GM12878 (cell line): ENCODE results near the gene TBC1D10A. TPM values are rescaled to one million over a fixed set of nuclear protein-coding genes. Genes with fewer than 3 reads are reported as not detected.

Source experiments
- ATAC-seq: fragments of 200-7000 bp; cut with Tn5 transposase; 3 replicates; pipeline ENCODE4 v1.9.1; 2020; ENCODE audit warnings: mild to moderate bottlenecking, moderate library complexity
- BruUV-seq: library from RNA; stranded (reverse); fragments of 400-500 nt; replicated peaks from 2 replicates; lab custom pipeline; 2021; lab: Mats Ljungman, UMichigan
- CTCF ChIA-PET: fragments of 300-600 bp; sonication (Branson Sonifier 250); formaldehyde crosslinking; extraction: SDS; loops from one replicate; lab custom pipeline; 2021; ENCODE audit warnings: inconsistent platforms; lab: Yijun Ruan, JAX
- POLR2A ChIA-PET: fragments of 350-600 bp; formaldehyde crosslinking; extraction: SDS; loops from one replicate; lab custom pipeline; 2021; ENCODE audit warnings: inconsistent platforms; lab: Charles Lee
- RAD21 ChIA-PET: fragments of 300-600 bp; sonication (Branson Sonifier 250); formaldehyde crosslinking; loops from one replicate; lab custom pipeline; 2023; ENCODE audit warnings: antibody characterized with exemption; ENCODE audit not compliant: unreplicated experiment; lab: Charles Lee
- SMC1A ChIA-PET: fragments of 300-600 bp; sonication (Branson Sonifier 250); formaldehyde crosslinking; loops from one replicate; lab custom pipeline; 2023; ENCODE audit not compliant: unreplicated experiment, uncharacterized antibody; lab: Charles Lee
- DNase-seq: peaks from one replicate; pipeline ENCODE4 v3.0.0-alpha.2; 2011; ENCODE audit warnings: low read depth, low spot score
- FAIRE-seq: peaks from 3 replicates; lab custom pipeline; 2011; peaks lifted over from hg19 to GRCh38; lab: Jason Lieb, UNC
- H2AFZ ChIP-seq: 2 replicates; pipeline ENCODE4 v1.6.0; 2011; ENCODE audit warnings: low read depth, low read length, control low read depth; ENCODE audit not compliant: control insufficient read depth
- H3K27ac ChIP-seq: 2 replicates; pipeline ENCODE4 v1.5.1; 2011; ENCODE audit warnings: control low read depth; ENCODE audit not compliant: control insufficient read depth, insufficient read depth
- H3K27me3 ChIP-seq, 2 experiments: replicated peaks in 1 of 2; 2 replicates each; pipeline versions ENCODE4 v1.6.0 to v1.6.1; 2011; ENCODE audit warnings: low read length in 1 of 2; ENCODE audit not compliant: control insufficient read depth in 2 of 2, insufficient read depth in 2 of 2
- H3K36me3 ChIP-seq, 2 experiments: 2 replicates each; pipeline ENCODE4 v1.5.1; 2011; ENCODE audit warnings: low read length in 1 of 2; ENCODE audit not compliant: control insufficient read depth in 2 of 2, insufficient read depth in 2 of 2
- H3K4me1 ChIP-seq: 2 replicates; pipeline ENCODE4 v1.6.1; 2011; ENCODE audit warnings: mild to moderate bottlenecking, low read length, moderate library complexity, mixed read lengths; ENCODE audit not compliant: control insufficient read depth, insufficient read depth
- H3K4me2 ChIP-seq: 2 replicates; pipeline ENCODE4 v1.6.0; 2011; ENCODE audit warnings: control low read depth; ENCODE audit not compliant: control insufficient read depth, insufficient read depth
- H3K4me3 ChIP-seq: fragments of 200-600 bp; sonication (generic); 2 replicates; pipeline ENCODE4 v1.5.1; 2016
- H3K79me2 ChIP-seq: 2 replicates; pipeline ENCODE4 v1.6.0; 2011; ENCODE audit warnings: low read length; ENCODE audit not compliant: control insufficient read depth, insufficient read depth
- H3K9ac ChIP-seq: 2 replicates; pipeline ENCODE4 v1.8.0; 2011; ENCODE audit warnings: low read length, control low read depth, mixed read lengths; ENCODE audit not compliant: control insufficient read depth, insufficient read depth
- H3K9me3 ChIP-seq: replicated peaks from 3 replicates; pipeline ENCODE4 v1.5.1; 2011; ENCODE audit warnings: mild to moderate bottlenecking, low read length; ENCODE audit not compliant: control insufficient read depth, insufficient read depth
- H4K20me1 ChIP-seq: 2 replicates; pipeline ENCODE4 v1.6.0; 2011; ENCODE audit not compliant: control insufficient read depth, insufficient read depth
- EZH2 ChIP-seq: IDR thresholded peaks from 2 replicates; pipeline ENCODE4 v1.6.1; 2012; ENCODE audit warnings: low read depth, mild to moderate bottlenecking, control low read depth, inconsistent platforms, low read length, borderline replicate concordance; ENCODE audit not compliant: control insufficient read depth
- HDGF ChIP-seq: fragments of 450-650 bp; IDR thresholded peaks from 2 replicates; pipeline ENCODE4 v1.6.1; 2016; ENCODE audit warnings: antibody characterized with exemption
- KLF5 ChIP-seq: fragments of 450-650 bp; IDR thresholded peaks from 2 replicates; pipeline ENCODE4 v1.6.1; 2014; ENCODE audit warnings: mild to moderate bottlenecking; ENCODE audit not compliant: partially characterized antibody
- PAX8 ChIP-seq: fragments of 450-650 bp; IDR thresholded peaks from 2 replicates; pipeline ENCODE4 v1.6.1; 2017; ENCODE audit warnings: mild to moderate bottlenecking, moderate library complexity
- WGBS: methylation state at CpG from one replicate; pipeline ENCODE4 v1.1.6; 2016; ENCODE audit warnings: low lambda C conversion rate; ENCODE audit not compliant: insufficient replicate concordance, insufficient coverage; ENCODE audit errors: missing lambda C conversion rate; 5-methylcytosine and 5-hydroxymethylcytosine counted together
- in situ Hi-C: fragments of 300-500 bp; cut with MboI; formaldehyde crosslinking; loops from 9 replicates; pipeline ENCODE4 v1.14.3; 2018; ENCODE audit warnings: mixed read lengths
- intact Hi-C: fragments of 100-400 bp; cut with micrococcal nuclease; formaldehyde crosslinking; loops from one replicate; pipeline ENCODE4 v1.14.2; 2022; ENCODE audit not compliant: unreplicated experiment
- polyA plus RNA-seq, 11 experiments: library from polyadenylated mRNA; depleted of rRNA in 4 of 11; unstranded in 6 of 11; stranded (reverse) in 5 of 11; fragments of >200 nt; fragmentation: Nextera tagmentation in 4 of 11; fragmentation: Illumina TruSeq in 1 of 11; extraction: Ambion mirVana in 4 of 11; extraction: Trizol in 1 of 11; gene quantifications; 1 replicate in 1 of 11; 2 replicates in 10 of 11; pipeline versions ENCODE4 v1.2.1 to v1.2.3, GENCODE V29; 2011 to 2016; ENCODE audit warnings: inconsistent platforms in 2 of 11, missing spikeins in 2 of 11, low read depth in 1 of 11
- total RNA-seq, 4 experiments: library from RNA; depleted of rRNA in 3 of 4; stranded (reverse); fragments of >200 nt in 3 of 4; fragmentation: Illumina TruSeq in 1 of 4; extraction: Trizol in 1 of 4; gene quantifications; 2 replicates each; pipeline versions ENCODE4 v1.2.1 to v1.2.3, GENCODE V29; 2013 to 2021
- TF ChIP-seq, protein P1 (sequence below): fragments of 450-650 bp; conservative IDR thresholded peaks from 2 replicates; pipeline ENCODE4 v1.6.1; 2017; ENCODE audit warnings: mild to moderate bottlenecking, moderate library complexity

Gene TBC1D10A
- total and polyA plus RNA-seq, 10 of the 15 experiments (the other 5 are each of a cell fraction or from before 2014, with no cell fraction given) = 0.27 to 25.7 (median 15.3) TPM

DNA sequence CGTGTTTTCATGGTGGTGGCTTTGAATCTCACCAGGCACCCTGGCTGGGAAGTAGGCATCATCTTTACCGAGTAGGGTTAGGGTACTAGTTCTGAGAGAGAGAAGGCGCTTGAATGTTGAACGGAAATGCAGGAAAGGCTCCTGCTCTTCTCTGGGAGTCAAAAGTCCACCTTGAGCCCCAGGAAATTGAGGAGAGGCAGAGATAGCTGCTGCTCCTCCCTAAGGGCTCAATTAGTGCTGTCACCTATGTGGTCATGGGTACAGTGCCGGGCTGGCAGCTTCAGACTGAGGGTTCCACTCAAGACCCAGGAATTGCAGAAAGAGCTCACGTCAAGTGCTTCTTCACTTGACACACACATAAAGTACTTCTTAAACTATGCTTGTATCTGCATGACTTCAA, 31.8 kb upstream of the TBC1D10A start (continued):
- TF ChIP-seq, protein P1, sequence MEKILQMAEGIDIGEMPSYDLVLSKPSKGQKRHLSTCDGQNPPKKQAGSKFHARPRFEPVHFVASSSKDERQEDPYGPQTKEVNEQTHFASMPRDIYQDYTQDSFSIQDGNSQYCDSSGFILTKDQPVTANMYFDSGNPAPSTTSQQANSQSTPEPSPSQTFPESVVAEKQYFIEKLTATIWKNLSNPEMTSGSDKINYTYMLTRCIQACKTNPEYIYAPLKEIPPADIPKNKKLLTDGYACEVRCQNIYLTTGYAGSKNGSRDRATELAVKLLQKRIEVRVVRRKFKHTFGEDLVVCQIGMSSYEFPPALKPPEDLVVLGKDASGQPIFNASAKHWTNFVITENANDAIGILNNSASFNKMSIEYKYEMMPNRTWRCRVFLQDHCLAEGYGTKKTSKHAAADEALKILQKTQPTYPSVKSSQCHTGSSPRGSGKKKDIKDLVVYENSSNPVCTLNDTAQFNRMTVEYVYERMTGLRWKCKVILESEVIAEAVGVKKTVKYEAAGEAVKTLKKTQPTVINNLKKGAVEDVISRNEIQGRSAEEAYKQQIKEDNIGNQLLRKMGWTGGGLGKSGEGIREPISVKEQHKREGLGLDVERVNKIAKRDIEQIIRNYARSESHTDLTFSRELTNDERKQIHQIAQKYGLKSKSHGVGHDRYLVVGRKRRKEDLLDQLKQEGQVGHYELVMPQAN = no peak

DNA sequence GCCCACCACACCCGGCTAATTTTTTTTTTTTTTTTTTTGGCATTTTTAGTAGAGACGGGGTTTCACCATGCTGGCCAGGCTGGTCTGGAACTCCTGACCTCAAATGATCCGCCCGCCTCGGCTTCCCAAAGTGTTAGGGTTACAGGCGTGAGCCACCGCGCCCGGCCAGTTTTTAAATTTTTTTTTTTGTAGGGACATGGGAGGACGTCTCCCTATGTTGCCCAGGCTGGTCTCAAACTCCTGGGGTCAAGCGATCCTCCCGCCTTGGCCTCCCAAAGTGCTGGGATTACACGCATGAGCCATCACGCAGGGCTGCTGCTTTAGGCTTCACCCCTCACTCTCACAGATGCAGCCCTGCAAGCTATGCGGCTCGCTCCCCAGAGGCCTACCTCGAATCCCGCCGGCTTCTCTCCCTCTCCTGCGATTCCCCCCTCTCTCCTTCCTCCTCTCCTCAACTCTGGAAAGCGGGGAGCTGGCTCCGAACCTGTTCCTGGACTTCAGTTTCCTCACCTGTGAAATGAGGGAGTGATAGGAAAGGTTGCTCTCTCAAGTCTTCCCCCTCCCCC, 31.0 kb upstream of the TBC1D10A start:
- BruUV-seq = no TSS peak
- Histone ChIP-seq H3K4me2 (no peak overlapping the region), H2AFZ (no peak overlapping the region), H3K4me1 (0 out of 2 replicates have a peak, but pooled peaks cover 5% of the 10 kb centered on the region), H4K20me1 (no peaks in the 10 kb centered on the region), H3K27ac (no peak overlapping the region), H3K27me3 (no peaks in the 10 kb centered on the region), H3K4me3 (no peak overlapping the region), H3K79me2 (peaks cover 35% of the 10 kb centered on the region), H3K9ac (no peak overlapping the region), H3K36me3 (peaks cover 1 to 3% of the 10 kb centered on the region in 2 experiments; a peak in 2 of 4 replicates), H3K9me3 (no peaks in the 10 kb centered on the region)
- in situ Hi-C loops = no loop called here
- CTCF ChIA-PET = interaction anchor here (1.7 to 1.9 kb wide), 2 partner anchors 70 kb away, joined by 13 to 23 read pairs; partner anchors contain the start of gene CASTOR1
- ATAC-seq (no peak), FAIRE-seq (no peak), DNase-seq (no peak)
- POLR2A ChIA-PET = interaction anchor here (0.9 to 5.7 kb wide), 4 partner anchors 10 to 53 kb away, joined by 3 to 35 read pairs (median 5); partner anchors contain the start of gene TBC1D10A
- intact Hi-C loops = loop anchor here (2.0 kb wide), 1 partner anchor 69 kb away; the partner anchor contains the start of gene CASTOR1
- RAD21 ChIA-PET = interaction anchor here (0.7 to 2.1 kb wide), 4 partner anchors 48 to 243 kb away, joined by 3 to 16 read pairs (median 14); partner anchors contain the start of gene CASTOR1
- SMC1A ChIA-PET = interaction anchor here (1.1 to 1.6 kb wide), 2 partner anchors 32 to 69 kb away, joined by 3 to 8 read pairs; partner anchors contain the start of gene CASTOR1
- TF ChIP-seq HDGF = no peak
- TF ChIP-seq EZH2 = no peak
- no peak for TF ChIP-seq PAX8
- TF ChIP-seq KLF5 = no peak
- 89% methylated on average over 19 of the region's 22 CpGs for WGBS
